Lower leg skin (tissue), 4 donors: ENCODE measurements around the gene BRMS1. TPM values are rescaled to one million over a fixed set of nuclear protein-coding genes. Genes with fewer than 3 reads are reported as not detected.
"Not testable (repeated sequence)": the region's sequence is repeated elsewhere in the genome, so short reads cannot be mapped to it uniquely, and the experiment has no call there.

Experiments used
- DNase-seq, 2 donors: peaks; one replicate each; pipeline ENCODE4 v3.0.0-alpha.2; 2019; ENCODE audit warnings: low spot score in 2 of 2
- H3K4me3 ChIP-seq: fragments of 200-600 bp; sonication (generic); 2 replicates; pipeline ENCODE4 v1.5.1; 2017; ENCODE audit warnings: mild to moderate bottlenecking, low read depth; ENCODE audit not compliant: poor library complexity, severe bottlenecking
- POLR2A ChIP-seq, 2 donors: fragments of 450-650 bp; IDR thresholded peaks; one replicate each; pipeline ENCODE4 v1.6.1; 2016 to 2017; ENCODE audit warnings: antibody characterized with exemption in 2 of 2, mild to moderate bottlenecking in 1 of 2, moderate library complexity in 1 of 2
- WGBS, 2 donors: methylation state at CpG; one replicate each; pipeline ENCODE4 v1.1.5; 2018; 5-methylcytosine and 5-hydroxymethylcytosine counted together
- intact Hi-C: fragments of 100-400 bp; cut with DNase I; formaldehyde crosslinking; loops from one replicate; pipeline ENCODE4 v1.15.0; 2023; ENCODE audit warnings: low total_unique reads
- total RNA-seq, 4 donors: library from RNA; depleted of rRNA; stranded (reverse); fragments of >200 nt; gene quantifications; one replicate each; pipeline ENCODE4 v1.1.0, GENCODE V29; 2016
- TF ChIP-seq, protein P1 (sequence below), 3 donors: fragments of 450-650 bp; IDR thresholded peaks; one replicate each; pipeline ENCODE4 v1.5.1; 2016; ENCODE audit warnings: antibody characterized with exemption in 3 of 3, mild to moderate bottlenecking in 3 of 3, moderate library complexity in 2 of 3

BRMS1 gene
- total RNA-seq, 4 donors from 2014 or later, result 40.1 to 68.4 (median 57.5) TPM

GRCh38 chr11:66362481-66363147 lies 17.7 kb upstream of the BRMS1 start:
- no peak overlapping the region for H3K4me3 ChIP-seq
- 83 to 84% methylated on average over 9 of the region's 9 CpGs for WGBS, 2 donors
- intact Hi-C loops, result no loop called here
- DNase-seq, result no peak
- TF ChIP-seq, protein P1, sequence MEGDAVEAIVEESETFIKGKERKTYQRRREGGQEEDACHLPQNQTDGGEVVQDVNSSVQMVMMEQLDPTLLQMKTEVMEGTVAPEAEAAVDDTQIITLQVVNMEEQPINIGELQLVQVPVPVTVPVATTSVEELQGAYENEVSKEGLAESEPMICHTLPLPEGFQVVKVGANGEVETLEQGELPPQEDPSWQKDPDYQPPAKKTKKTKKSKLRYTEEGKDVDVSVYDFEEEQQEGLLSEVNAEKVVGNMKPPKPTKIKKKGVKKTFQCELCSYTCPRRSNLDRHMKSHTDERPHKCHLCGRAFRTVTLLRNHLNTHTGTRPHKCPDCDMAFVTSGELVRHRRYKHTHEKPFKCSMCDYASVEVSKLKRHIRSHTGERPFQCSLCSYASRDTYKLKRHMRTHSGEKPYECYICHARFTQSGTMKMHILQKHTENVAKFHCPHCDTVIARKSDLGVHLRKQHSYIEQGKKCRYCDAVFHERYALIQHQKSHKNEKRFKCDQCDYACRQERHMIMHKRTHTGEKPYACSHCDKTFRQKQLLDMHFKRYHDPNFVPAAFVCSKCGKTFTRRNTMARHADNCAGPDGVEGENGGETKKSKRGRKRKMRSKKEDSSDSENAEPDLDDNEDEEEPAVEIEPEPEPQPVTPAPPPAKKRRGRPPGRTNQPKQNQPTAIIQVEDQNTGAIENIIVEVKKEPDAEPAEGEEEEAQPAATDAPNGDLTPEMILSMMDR (IDR thresholded peaks at IDR 0.05), result no peak

DNA sequence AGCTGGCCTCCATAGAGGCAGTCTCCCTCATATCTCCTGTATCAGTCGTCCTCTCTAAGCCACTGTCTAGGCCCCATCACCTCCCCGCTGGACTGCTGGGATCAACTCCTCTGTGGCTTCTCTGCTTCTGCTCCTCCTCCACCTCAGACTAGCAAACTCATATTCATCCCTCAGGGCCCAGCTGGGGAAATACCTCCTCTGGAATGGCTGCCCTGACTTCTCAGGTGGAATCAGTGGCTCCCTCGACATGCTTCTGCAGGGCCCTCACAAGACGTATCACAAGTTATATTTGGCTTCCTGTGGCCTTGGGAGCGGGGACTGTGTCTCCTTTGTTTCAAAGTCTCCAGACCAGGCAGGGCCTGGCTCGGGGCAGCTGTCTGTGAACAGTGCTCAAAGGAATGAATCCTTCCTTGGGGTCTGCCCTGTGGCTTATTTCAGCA lies 16.6 kb upstream of the BRMS1 start:
- WGBS, 2 donors, result 76 to 78% methylated on average over 6 of the region's 6 CpGs
- no peak overlapping the region for H3K4me3 ChIP-seq
- TF ChIP-seq, protein P1 (IDR thresholded peaks at IDR 0.05), result no peak
- no peak for TF ChIP-seq POLR2A (IDR thresholded peaks at IDR 0.05)
- no peak for DNase-seq
- intact Hi-C loops, result no loop called here

DNA sequence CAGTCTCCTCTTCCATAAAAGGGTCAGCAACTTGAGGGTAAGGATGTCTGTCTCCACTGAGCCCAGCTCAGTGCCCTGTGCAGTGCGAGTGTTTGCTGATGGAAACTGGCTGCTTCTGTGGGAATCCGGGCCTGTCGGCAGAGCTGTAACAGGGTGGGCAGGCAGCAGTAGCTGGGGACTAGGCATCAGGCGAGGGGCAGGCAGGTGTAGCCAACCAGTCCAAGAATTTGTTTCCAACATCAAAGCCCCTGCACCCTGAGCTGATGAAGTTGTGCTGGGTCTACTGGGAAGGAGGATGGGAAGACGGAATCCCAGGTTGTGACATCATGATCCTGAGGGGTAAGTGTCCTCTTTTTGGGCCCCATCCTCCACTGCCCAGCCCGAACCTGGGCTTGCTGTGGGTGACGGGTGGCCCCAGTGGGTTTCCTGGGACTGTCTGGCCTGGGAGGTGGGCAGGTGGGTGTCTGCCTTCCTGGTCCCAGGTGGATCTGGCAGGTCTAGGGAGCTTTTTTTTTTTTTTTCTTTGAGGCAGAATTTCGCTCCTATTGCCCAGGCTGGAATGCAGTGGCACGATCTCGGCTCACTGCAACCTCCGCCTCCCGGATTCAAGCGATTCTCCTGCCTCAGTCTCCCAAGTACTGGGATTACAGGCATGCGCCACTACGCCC lies 15.6 kb upstream of the BRMS1 start:
- TF ChIP-seq POLR2A (IDR thresholded peaks at IDR 0.05), result no peak
- TF ChIP-seq, protein P1 (IDR thresholded peaks at IDR 0.05), result no peak
- intact Hi-C loops, result no loop called here
- no peak for DNase-seq
- H3K4me3 ChIP-seq, result no peak overlapping the region
- 97 to 99% methylated on average over 15 of the region's 15 CpGs for WGBS, 2 donors

GRCh38 chr11:66359662-66360087 lies 14.8 kb upstream of the BRMS1 start:
- intact Hi-C loops, result no loop called here
- no peak overlapping the region for H3K4me3 ChIP-seq
- DNase-seq, result no peak
- WGBS, 2 donors, result 55 to 75% methylated on average over 3 of the region's 3 CpGs
- no peak for TF ChIP-seq POLR2A (IDR thresholded peaks at IDR 0.05)
- TF ChIP-seq, protein P1 (IDR thresholded peaks at IDR 0.05), result no peak

- H3K4me3 ChIP-seq, intact Hi-C loops, DNase-seq: not testable (repeated sequence)
- 84 to 91% methylated on average over 8 of the region's 8 CpGs for WGBS, 2 donors
Observed at GRCh38 chr11:66350560-66351235, 5.8 kb upstream of the BRMS1 start.

- intact Hi-C loops, result no loop called here
- no peak overlapping the region for H3K4me3 ChIP-seq
- no peak for DNase-seq
- TF ChIP-seq, protein P1 (IDR thresholded peaks at IDR 0.05), result no peak
- no peak for TF ChIP-seq POLR2A (IDR thresholded peaks at IDR 0.05)
- WGBS, 2 donors, result 59 to 65% methylated on average over 2 of the region's 2 CpGs
Observed at GRCh38 chr11:66349084-66349386, 4.1 kb upstream of the BRMS1 start.
